Smooth muscle cell (in vitro differentiated cells): ENCODE measurements around the gene SLMAP. TPM values are rescaled to one million over a fixed set of nuclear protein-coding genes. Genes with fewer than 3 reads are reported as not detected.
A peak's percentile ranks its signal among the peaks of the same experiment; 100 is the strongest.

Experiments used
- DNase-seq: peaks from one replicate; lab custom pipeline; 2025; ENCODE audit not compliant: unreplicated experiment; lab: John Stamatoyannopoulos, UW
- H2AFZ ChIP-seq: fragments of 200-600 bp; sonication (generic); 2 replicates; pipeline ENCODE4 v1.6.0; 2016; ENCODE audit warnings: antibody characterized with exemption, low read depth, mild to moderate bottlenecking
- H3F3A ChIP-seq: fragments of 200-600 bp; sonication (generic); 2 replicates; pipeline ENCODE4 v1.6.0; 2017; ENCODE audit warnings: antibody characterized with exemption, low read depth
- H3K27ac ChIP-seq: fragments of 200-600 bp; sonication (generic); 2 replicates; pipeline ENCODE4 v1.5.1; 2016; ENCODE audit warnings: low read depth, mild to moderate bottlenecking
- H3K27me3 ChIP-seq: fragments of 200-600 bp; sonication (generic); 2 replicates; pipeline ENCODE4 v1.6.1; 2016; ENCODE audit warnings: low read depth, mild to moderate bottlenecking
- H3K36me3 ChIP-seq: fragments of 200-600 bp; sonication (generic); 2 replicates; pipeline ENCODE4 v1.5.1; 2016; ENCODE audit warnings: low read depth
- H3K4me1 ChIP-seq: fragments of 200-600 bp; sonication (generic); 2 replicates; pipeline ENCODE4 v1.5.1; 2016; ENCODE audit warnings: low read depth
- H3K4me2 ChIP-seq: fragments of 200-600 bp; sonication (generic); 2 replicates; pipeline ENCODE4 v1.6.0; 2016; ENCODE audit warnings: mild to moderate bottlenecking
- H3K4me3 ChIP-seq: fragments of 200-600 bp; sonication (generic); 2 replicates; pipeline ENCODE4 v1.5.1; 2016; ENCODE audit warnings: mild to moderate bottlenecking
- H3K79me2 ChIP-seq: fragments of 200-600 bp; sonication (generic); 2 replicates; pipeline ENCODE4 v1.6.0; 2016; ENCODE audit warnings: low read depth, mild to moderate bottlenecking
- H3K9ac ChIP-seq: fragments of 200-600 bp; sonication (generic); 2 replicates; pipeline ENCODE4 v1.6.0; 2016; ENCODE audit warnings: low read depth
- H3K9me3 ChIP-seq: fragments of 200-600 bp; sonication (generic); replicated peaks from 2 replicates; pipeline ENCODE4 v1.5.1; 2016; ENCODE audit warnings: low read depth
- H4K20me1 ChIP-seq: fragments of 200-600 bp; sonication (generic); 2 replicates; pipeline ENCODE4 v1.6.0; 2016; ENCODE audit warnings: low read depth
- WGBS: methylation state at CpG from one replicate; pipeline ENCODE4 v1.1.7; 2016; ENCODE audit warnings: low lambda C conversion rate; 5-methylcytosine and 5-hydroxymethylcytosine counted together
- polyA plus RNA-seq: library from polyadenylated mRNA; unstranded; fragments of >200 nt; fragmentation: Nextera tagmentation; extraction: Ambion mirVana; gene quantifications from 2 replicates; pipeline ENCODE4 v1.2.1, GENCODE V29; 2016
- total RNA-seq: library from RNA; depleted of rRNA; stranded (reverse); fragments of >200 nt; gene quantifications from 2 replicates; pipeline ENCODE4 v1.2.3, GENCODE V29; 2014
- TF ChIP-seq, protein P1 (sequence below): fragments of 200-600 bp; sonication (generic); IDR thresholded peaks from 2 replicates; pipeline ENCODE4 v1.5.1; 2017; ENCODE audit warnings: borderline replicate concordance, mild to moderate bottlenecking, antibody characterized with exemption; ENCODE audit not compliant: insufficient read depth, poor library complexity, severe bottlenecking

The SLMAP gene
- total and polyA plus RNA-seq, 2 experiments from 2014 or later: 19.9 to 42.8 TPM

DNA sequence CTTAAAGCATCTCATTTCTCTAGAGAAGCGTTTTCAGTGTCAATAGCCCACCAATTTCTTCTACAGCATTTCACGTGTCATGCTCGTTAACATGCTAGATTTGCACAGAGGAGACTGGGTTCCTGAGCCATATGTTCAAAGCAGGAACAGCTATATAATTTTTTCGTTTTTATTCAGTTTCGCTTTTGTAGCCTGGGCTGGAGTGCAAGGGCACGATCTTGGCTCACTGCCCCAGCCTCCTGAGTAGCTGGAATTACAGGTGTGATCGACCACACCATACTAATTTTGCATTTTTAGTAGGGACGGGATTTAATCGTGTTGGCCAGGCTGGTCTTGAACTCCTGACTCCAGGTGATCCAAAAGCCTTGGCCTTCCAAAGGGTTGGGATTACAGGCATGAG lies 6.6 kb upstream of the SLMAP start:
- H2AFZ ChIP-seq: no peak overlapping the region

DNA sequence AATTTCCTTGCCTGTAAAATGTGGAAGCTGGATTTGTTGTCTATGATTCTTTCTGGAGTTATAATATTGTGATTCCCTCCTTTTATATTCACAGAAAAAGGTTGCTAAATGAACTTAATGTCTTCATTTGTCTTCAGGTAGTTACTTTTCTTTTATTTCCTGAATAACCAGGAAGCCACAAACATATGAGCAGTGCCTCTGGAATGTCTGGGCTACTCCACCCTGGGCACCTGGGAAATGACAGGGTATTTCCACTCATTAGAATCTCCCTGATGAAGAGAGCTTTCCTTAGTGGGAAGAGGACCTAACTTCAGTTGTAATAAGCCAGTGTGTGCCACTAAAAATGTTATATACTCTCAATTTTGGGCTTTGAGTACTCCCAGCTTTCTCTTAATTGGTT lies 3.8 kb upstream of the SLMAP start:
- no peak for DNase-seq
- H3K27ac ChIP-seq: peak overlapping the region; percentile 68
- no peak overlapping the region for H3K9ac ChIP-seq
- no peaks in the 10 kb centered on the region for H3K27me3 ChIP-seq
- H3F3A ChIP-seq: no peaks in the 10 kb centered on the region
- H3K4me3 ChIP-seq: no peak overlapping the region
- H2AFZ ChIP-seq: no peak overlapping the region
- peaks cover 1% of the 10 kb centered on the region for H3K79me2 ChIP-seq
- H3K9me3 ChIP-seq: no peaks in the 10 kb centered on the region
- H3K4me1 ChIP-seq: peaks cover 5% of the 10 kb centered on the region
- H3K4me2 ChIP-seq: peak overlapping the region; percentile 26
- TF ChIP-seq, protein P1, sequence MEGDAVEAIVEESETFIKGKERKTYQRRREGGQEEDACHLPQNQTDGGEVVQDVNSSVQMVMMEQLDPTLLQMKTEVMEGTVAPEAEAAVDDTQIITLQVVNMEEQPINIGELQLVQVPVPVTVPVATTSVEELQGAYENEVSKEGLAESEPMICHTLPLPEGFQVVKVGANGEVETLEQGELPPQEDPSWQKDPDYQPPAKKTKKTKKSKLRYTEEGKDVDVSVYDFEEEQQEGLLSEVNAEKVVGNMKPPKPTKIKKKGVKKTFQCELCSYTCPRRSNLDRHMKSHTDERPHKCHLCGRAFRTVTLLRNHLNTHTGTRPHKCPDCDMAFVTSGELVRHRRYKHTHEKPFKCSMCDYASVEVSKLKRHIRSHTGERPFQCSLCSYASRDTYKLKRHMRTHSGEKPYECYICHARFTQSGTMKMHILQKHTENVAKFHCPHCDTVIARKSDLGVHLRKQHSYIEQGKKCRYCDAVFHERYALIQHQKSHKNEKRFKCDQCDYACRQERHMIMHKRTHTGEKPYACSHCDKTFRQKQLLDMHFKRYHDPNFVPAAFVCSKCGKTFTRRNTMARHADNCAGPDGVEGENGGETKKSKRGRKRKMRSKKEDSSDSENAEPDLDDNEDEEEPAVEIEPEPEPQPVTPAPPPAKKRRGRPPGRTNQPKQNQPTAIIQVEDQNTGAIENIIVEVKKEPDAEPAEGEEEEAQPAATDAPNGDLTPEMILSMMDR: no peak
- H4K20me1 ChIP-seq: peaks cover 5% of the 10 kb centered on the region
- no peaks in the 10 kb centered on the region for H3K36me3 ChIP-seq

More for the DNA sequence above, 6.6 kb upstream of the SLMAP start:
- no peak overlapping the region for H3K4me3 ChIP-seq
- no peaks in the 10 kb centered on the region for H3K36me3 ChIP-seq
- no peaks in the 10 kb centered on the region for H3K79me2 ChIP-seq
- H3F3A ChIP-seq: no peaks in the 10 kb centered on the region
- H3K27ac ChIP-seq: no peak overlapping the region
- H3K4me1 ChIP-seq: no peaks in the 10 kb centered on the region
- no peaks in the 10 kb centered on the region for H3K9me3 ChIP-seq
- TF ChIP-seq, protein P1: no peak
- DNase-seq: no peak
- no peaks in the 10 kb centered on the region for H3K27me3 ChIP-seq
- WGBS: 93% methylated on average over 9 of the region's 9 CpGs
- no peak overlapping the region for H3K4me2 ChIP-seq
- H3K9ac ChIP-seq: no peak overlapping the region
- H4K20me1 ChIP-seq: no peaks in the 10 kb centered on the region

DNA sequence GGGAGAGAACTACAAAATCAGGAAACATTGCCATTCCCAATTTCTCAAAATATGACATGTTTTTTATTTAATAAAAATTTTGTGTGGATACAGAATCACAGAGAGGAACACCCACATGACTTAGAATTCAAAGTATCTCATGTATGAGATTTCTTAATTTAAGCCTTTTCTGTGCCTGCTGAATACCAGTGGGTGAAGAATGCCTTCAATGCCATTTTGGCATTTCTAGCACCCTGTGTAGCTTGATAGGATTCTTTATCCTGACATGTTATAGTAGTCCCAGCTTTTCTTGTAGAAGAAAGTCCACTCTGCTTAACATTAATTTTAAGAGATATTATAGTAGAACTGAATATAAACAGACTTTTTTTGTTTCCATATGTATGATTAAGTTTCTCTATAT lies 3.1 kb upstream of the SLMAP start:
- H3K36me3 ChIP-seq: no peaks in the 10 kb centered on the region
- peaks cover 9% of the 10 kb centered on the region for H3K4me1 ChIP-seq
- no peak overlapping the region for H3K27ac ChIP-seq
- H3K9ac ChIP-seq: no peak overlapping the region
- H3K4me3 ChIP-seq: no peak overlapping the region
- no peak overlapping the region for H2AFZ ChIP-seq
- peaks cover 12% of the 10 kb centered on the region for H4K20me1 ChIP-seq
- peaks cover 8% of the 10 kb centered on the region for H3K79me2 ChIP-seq
- TF ChIP-seq, protein P1: no peak
- no peaks in the 10 kb centered on the region for H3F3A ChIP-seq
- H3K4me2 ChIP-seq: no peak overlapping the region
- no peaks in the 10 kb centered on the region for H3K27me3 ChIP-seq
- H3K9me3 ChIP-seq: no peaks in the 10 kb centered on the region
- no peak for DNase-seq

DNA sequence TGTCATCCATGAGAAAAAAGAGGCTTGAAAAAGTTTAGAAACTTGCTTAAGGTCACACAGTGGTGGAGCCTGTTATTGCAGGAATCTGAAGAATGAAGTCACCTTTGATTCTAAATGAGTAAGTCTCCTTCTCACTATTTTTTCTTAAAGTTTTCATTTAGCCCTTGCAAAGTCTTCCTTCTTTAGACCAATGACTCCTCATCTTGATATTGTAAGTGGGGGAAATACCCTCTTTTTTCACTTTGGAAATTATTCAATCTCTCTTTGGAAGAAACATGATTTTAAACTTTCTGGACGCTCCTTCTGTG lies 787 bp upstream of the SLMAP start:
- Histone ChIP-seq H3K4me2 (peak overlapping the region; percentile 88), H3F3A (no peaks in the 10 kb centered on the region), H4K20me1 (peaks cover 35% of the 10 kb centered on the region), H2AFZ (peak overlapping the region; percentile 95), H3K9me3 (no peaks in the 10 kb centered on the region), H3K4me1 (peaks cover 21% of the 10 kb centered on the region), H3K36me3 (no peaks in the 10 kb centered on the region), H3K4me3 (peak overlapping the region; percentile 88), H3K9ac (peak overlapping the region; percentile 94), H3K27me3 (no peaks in the 10 kb centered on the region), H3K27ac (peak overlapping the region; percentile 93), H3K79me2 (peaks cover 31% of the 10 kb centered on the region)
- 17% methylated on average over 1 of the region's 1 CpG for WGBS
- TF ChIP-seq, protein P1: no peak
- no peak for DNase-seq
